DND-41 (cell line): ENCODE results near the gene DNAH10.

Source experiments
- EZH2 ChIP-seq: IDR thresholded peaks from 3 replicates; pipeline ENCODE4 v1.6.1; 2012; ENCODE audit warnings: borderline replicate concordance, low read depth, mild to moderate bottlenecking, moderate library complexity, low read length, inconsistent platforms; ENCODE audit not compliant: severe bottlenecking
- TF ChIP-seq, protein P1 (sequence below): IDR thresholded peaks from 2 replicates; pipeline ENCODE4 v1.5.1; 2012; ENCODE audit warnings: borderline replicate concordance, low read length, moderate library complexity, mild to moderate bottlenecking; ENCODE audit not compliant: poor library complexity, severe bottlenecking; ENCODE audit errors: extremely low read depth

GRCh38 chr12:123976227-123976826 lies 214.2 kb downstream of the DNAH10 start:
- TF ChIP-seq, protein P1, sequence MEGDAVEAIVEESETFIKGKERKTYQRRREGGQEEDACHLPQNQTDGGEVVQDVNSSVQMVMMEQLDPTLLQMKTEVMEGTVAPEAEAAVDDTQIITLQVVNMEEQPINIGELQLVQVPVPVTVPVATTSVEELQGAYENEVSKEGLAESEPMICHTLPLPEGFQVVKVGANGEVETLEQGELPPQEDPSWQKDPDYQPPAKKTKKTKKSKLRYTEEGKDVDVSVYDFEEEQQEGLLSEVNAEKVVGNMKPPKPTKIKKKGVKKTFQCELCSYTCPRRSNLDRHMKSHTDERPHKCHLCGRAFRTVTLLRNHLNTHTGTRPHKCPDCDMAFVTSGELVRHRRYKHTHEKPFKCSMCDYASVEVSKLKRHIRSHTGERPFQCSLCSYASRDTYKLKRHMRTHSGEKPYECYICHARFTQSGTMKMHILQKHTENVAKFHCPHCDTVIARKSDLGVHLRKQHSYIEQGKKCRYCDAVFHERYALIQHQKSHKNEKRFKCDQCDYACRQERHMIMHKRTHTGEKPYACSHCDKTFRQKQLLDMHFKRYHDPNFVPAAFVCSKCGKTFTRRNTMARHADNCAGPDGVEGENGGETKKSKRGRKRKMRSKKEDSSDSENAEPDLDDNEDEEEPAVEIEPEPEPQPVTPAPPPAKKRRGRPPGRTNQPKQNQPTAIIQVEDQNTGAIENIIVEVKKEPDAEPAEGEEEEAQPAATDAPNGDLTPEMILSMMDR = no peak
- TF ChIP-seq EZH2 = no peak
